Gastrocnemius medialis (tissue), 4 donors: ENCODE results near the gene SLC36A3. TPM values are rescaled to one million over a fixed set of nuclear protein-coding genes. Genes with fewer than 3 reads are reported as not detected.
A peak's percentile ranks its signal among the peaks of the same experiment; 100 is the strongest.

Experiments used
- ATAC-seq, 2 donors: fragments of 150-250 bp; one replicate each; pipeline ENCODE4 v1.9.1; 2016
- DNase-seq, 2 donors: peaks; one replicate each; pipeline ENCODE4 v3.0.0-alpha.2; 2019
- H3K27ac ChIP-seq, 4 donors: fragments of 200-600 bp; sonication (generic); 1 replicate in 1 of 4; 2 replicates in 3 of 4; pipeline ENCODE4 v1.5.1; 2016 to 2018; ENCODE audit warnings: mild to moderate bottlenecking in 2 of 4, moderate library complexity in 1 of 4
- H3K27me3 ChIP-seq, 3 donors: fragments of 200-600 bp; sonication (generic) in 2 of 3; 1 replicate in 1 of 3; 2 replicates in 2 of 3; pipeline versions ENCODE4 v1.5.1 to v1.6.0; 2016 to 2019; ENCODE audit warnings: mild to moderate bottlenecking in 1 of 3, moderate library complexity in 1 of 3
- H3K36me3 ChIP-seq, 2 donors: fragments of 200-600 bp; sonication (generic) in 1 of 2; one replicate each; pipeline ENCODE4 v1.5.1; 2017 to 2018
- H3K4me1 ChIP-seq, 2 donors: fragments of 200-600 bp; sonication (generic) in 1 of 2; one replicate each; pipeline ENCODE4 v1.5.1; 2016 to 2017; ENCODE audit warnings: mild to moderate bottlenecking in 2 of 2
- H3K4me3 ChIP-seq, 4 donors: fragments of 200-600 bp; sonication (generic) in 3 of 4; 1 replicate in 1 of 4; 2 replicates in 3 of 4; pipeline ENCODE4 v1.5.1; 2016 to 2019; ENCODE audit warnings: mild to moderate bottlenecking in 2 of 4
- H3K9me3 ChIP-seq, 3 donors: fragments of 200-600 bp; sonication (generic) in 2 of 3; 1 replicate in 1 of 3; 2 replicates in 2 of 3; pipeline ENCODE4 v1.5.1; 2016 to 2019
- CTCF ChIP-seq, 5 experiments: fragments of 450-650 bp in 3 of 5; fragments of 200-600 bp in 2 of 5; sonication (generic) in 2 of 5; IDR thresholded peaks in 4 of 5; conservative IDR thresholded peaks in 1 of 5; 1 replicate in 4 of 5; 2 replicates in 1 of 5; pipeline ENCODE4 v1.5.1; 2016 to 2019; ENCODE audit warnings: antibody characterized with exemption in 5 of 5, mild to moderate bottlenecking in 3 of 5, moderate library complexity in 3 of 5
- POLR2A ChIP-seq, 2 donors: fragments of 450-650 bp; IDR thresholded peaks; one replicate each; pipeline ENCODE4 v1.6.1; 2017; ENCODE audit warnings: antibody characterized with exemption in 2 of 2, mild to moderate bottlenecking in 2 of 2, moderate library complexity in 2 of 2
- in situ Hi-C, 4 donors: fragments of 200-750 bp; cut with MboI; loops; one replicate each; pipeline versions ENCODE4 v1.15.0 to v1.8.0; 2017; ENCODE audit warnings: low sequenced_read_pairs in 4 of 4
- intact Hi-C: fragments of 100-400 bp; cut with DNase I; formaldehyde crosslinking; loops from one replicate; pipeline ENCODE4 v1.15.1; 2023; ENCODE audit warnings: low total_unique reads
- total RNA-seq, 4 donors: library from RNA; depleted of rRNA; stranded (reverse); fragments of >200 nt; gene quantifications; one replicate each; pipeline versions ENCODE4 v1.1.0 to v1.2.3, GENCODE V29; 2016

The SLC36A3 gene
- not detected for total RNA-seq

GRCh38 chr5:151303666-151304065, at the start of gene SLC36A3:
SLC36A3 (minus strand) TSS chr5:151303766; CDS start chr5:151303354, 412 bp downstream.
- no peaks in the 10 kb centered on the region for H3K4me1 ChIP-seq
- DNase-seq (no peak), ATAC-seq (no peak)
- no peaks in the 10 kb centered on the region for H3K27me3 ChIP-seq
- no peaks in the 10 kb centered on the region for H3K36me3 ChIP-seq
- intact Hi-C loops, result no loop called here
- no peak for TF ChIP-seq POLR2A (IDR thresholded peaks at IDR 0.05)
- no peak for TF ChIP-seq CTCF (IDR thresholded peaks at IDR 0.05 in 4 of 5, conservative IDR thresholded peaks at IDR 0.05 in 1 of 5)
- no peak within 1 kb of the TSS for H3K27ac ChIP-seq
- in situ Hi-C loops, result no loop called here
- no peak within 1 kb of the TSS for H3K4me3 ChIP-seq
- no peaks in the 10 kb centered on the region for H3K9me3 ChIP-seq

- in situ Hi-C loops, result no loop called here
- Histone ChIP-seq H3K4me3 (no peak overlapping the region), H3K27ac (peak overlapping the region in 3 of 4 donors; percentile 10 to 94 (median 48)), H3K4me1 (peaks cover 24 to 27% of the 10 kb centered on the region in 2 donors), H3K36me3 (no peaks in the 10 kb centered on the region), H3K9me3 (no peaks in the 10 kb centered on the region), H3K27me3 (no peaks in the 10 kb centered on the region)
- TF ChIP-seq POLR2A (IDR thresholded peaks at IDR 0.05), result no peak
- no peak for TF ChIP-seq CTCF (IDR thresholded peaks at IDR 0.05 in 4 of 5, conservative IDR thresholded peaks at IDR 0.05 in 1 of 5)
- peak in 1 of 2 donors; percentile 49 for DNase-seq
- peak; percentile 17 to 19 for ATAC-seq
- intact Hi-C loops, result no loop called here
Measured at GRCh38 chr5:151351671-151352070, 48.1 kb upstream of the SLC36A3 start.

GRCh38 chr5:151348789-151349188, 45.2 kb upstream of the SLC36A3 start:
- DNase-seq (peak; percentile 70 to 72), ATAC-seq (peak; percentile 66 to 67)
- intact Hi-C loops, result loop anchor here (1.0 to 5.0 kb wide), 2 partner anchors 35 to 84 kb away; no protein-coding TSS in a partner anchor
- Histone ChIP-seq H3K9me3 (no peaks in the 10 kb centered on the region), H3K27me3 (no peaks in the 10 kb centered on the region), H3K27ac (peak overlapping the region; percentile 92 to 96 (median 94)), H3K36me3 (peaks cover 0 to under 1% of the 10 kb centered on the region in 2 donors), H3K4me3 (peak overlapping the region in 1 of 4 donors; percentile 8), H3K4me1 (peaks cover 40 to 46% of the 10 kb centered on the region in 2 donors)
- TF ChIP-seq POLR2A (IDR thresholded peaks at IDR 0.05) (peak in 1 of 2 donors; percentile 79), CTCF (IDR thresholded peaks at IDR 0.05 in 4 of 5, conservative IDR thresholded peaks at IDR 0.05 in 1 of 5) (no peak)
- in situ Hi-C loops, result no loop called here

GRCh38 chr5:151347369-151347768, 43.8 kb upstream of the SLC36A3 start, which contains the start of gene SLC36A2:
SLC36A2 (minus strand) TSS chr5:151347559; CDS start chr5:151347460, 99 bp downstream.
- H3K4me3 ChIP-seq, result peak within 1 kb of the TSS; percentile 50 to 63 (median 54)
- H3K9me3 ChIP-seq, result no peaks in the 10 kb centered on the region
- intact Hi-C loops (loop anchor here (5.0 kb wide), 1 partner anchor 85 kb away; no protein-coding TSS in a partner anchor), in situ Hi-C loops (no loop called here)
- TF ChIP-seq POLR2A (IDR thresholded peaks at IDR 0.05), result peak; percentile 42 to 83
- TF ChIP-seq CTCF (IDR thresholded peaks at IDR 0.05 in 4 of 5, conservative IDR thresholded peaks at IDR 0.05 in 1 of 5), result no peak
- DNase-seq, result peak; percentile 62 to 90
- peak within 1 kb of the TSS; percentile 92 to 96 (median 94) for H3K27ac ChIP-seq
- H3K36me3 ChIP-seq, result peaks cover 0 to 15% of the 10 kb centered on the region in 2 donors
- H3K4me1 ChIP-seq, result peaks cover 47 to 49% of the 10 kb centered on the region in 2 donors
- no peaks in the 10 kb centered on the region for H3K27me3 ChIP-seq
- ATAC-seq, result peak in 1 of 2 donors; percentile 40
